Measurements from ENCODE around the gene TCEA3.

Gene TCEA3

DNA sequence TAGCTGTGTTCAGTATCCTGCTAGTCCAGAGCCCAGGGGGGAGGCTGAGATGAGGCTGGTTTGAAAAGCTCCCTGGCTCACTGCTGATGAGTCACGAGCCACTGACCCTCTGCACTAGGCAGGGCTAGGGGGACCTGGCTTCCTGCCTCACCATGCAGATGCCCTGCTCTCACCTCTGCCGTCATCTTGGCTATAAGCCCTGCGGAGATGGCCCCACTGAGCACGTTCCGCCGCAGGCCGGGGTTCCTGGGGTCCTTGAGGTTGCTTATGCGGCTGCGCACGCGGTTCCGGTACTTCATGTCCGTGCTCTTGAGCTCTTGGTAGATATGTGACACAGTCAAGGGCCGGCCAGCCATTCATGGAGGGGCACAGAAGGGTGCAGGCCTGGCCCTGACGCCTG is 30.8 kb downstream of the TCEA3 start:
- no peak for DNase-seq (ENCODE audit: extremely low spot score)
- CTCF ChIA-PET = interaction anchor here (3.1 kb wide), 1 partner anchor 11 kb away, joined by 17 read pairs; no protein-coding TSS in a partner anchor
- POLR2A ChIA-PET = interaction anchor here (1.9 to 2.2 kb wide), 2 partner anchors 25 to 49 kb away, joined by 5 to 7 read pairs; partner anchors contain the start of gene HNRNPR

DNA sequence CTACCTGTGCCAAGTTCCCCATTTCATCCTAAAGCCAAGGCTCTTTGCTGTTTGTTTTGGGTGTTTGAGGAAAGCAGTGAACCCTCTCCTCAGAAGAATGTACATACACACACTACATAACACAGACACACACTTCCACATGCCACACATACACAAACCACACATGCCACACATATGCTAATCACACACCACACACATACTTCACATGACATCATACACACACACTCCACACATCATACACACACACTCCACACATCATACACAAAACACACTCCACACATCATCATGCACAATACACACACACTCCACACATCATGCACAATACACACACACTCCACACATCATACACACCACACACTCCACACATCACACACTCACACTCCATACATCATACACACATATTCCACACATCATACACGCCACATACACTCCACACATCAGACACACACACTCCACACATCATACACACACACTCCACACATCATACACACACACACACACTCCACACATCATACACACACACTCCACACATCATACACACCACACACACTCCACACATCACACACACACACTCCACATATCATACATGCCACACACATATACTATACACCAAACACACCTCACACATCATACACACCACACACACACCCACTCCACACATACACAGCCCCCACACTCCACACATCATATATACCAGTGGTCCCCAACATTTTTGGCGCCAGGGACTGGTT is 32.3 kb downstream of the TCEA3 start:
- ChIA-PET CTCF (no interaction called here), POLR2A (no interaction called here)
- DNase-seq (ENCODE audit: extremely low spot score) = no peak
- TF ChIP-seq FOXK2 (IDR thresholded peaks at IDR 0.05) (no peak), SP1 (IDR thresholded peaks at IDR 0.05) (no peak), SUZ12 (IDR thresholded peaks at IDR 0.05) (no peak), ELF4 (IDR thresholded peaks at IDR 0.05) (no peak), NFRKB (IDR thresholded peaks at IDR 0.05) (no peak), BHLHE40 (IDR thresholded peaks at IDR 0.05; ENCODE audit: borderline replicate concordance) (no peak)
- TF ChIP-seq, protein P1, sequence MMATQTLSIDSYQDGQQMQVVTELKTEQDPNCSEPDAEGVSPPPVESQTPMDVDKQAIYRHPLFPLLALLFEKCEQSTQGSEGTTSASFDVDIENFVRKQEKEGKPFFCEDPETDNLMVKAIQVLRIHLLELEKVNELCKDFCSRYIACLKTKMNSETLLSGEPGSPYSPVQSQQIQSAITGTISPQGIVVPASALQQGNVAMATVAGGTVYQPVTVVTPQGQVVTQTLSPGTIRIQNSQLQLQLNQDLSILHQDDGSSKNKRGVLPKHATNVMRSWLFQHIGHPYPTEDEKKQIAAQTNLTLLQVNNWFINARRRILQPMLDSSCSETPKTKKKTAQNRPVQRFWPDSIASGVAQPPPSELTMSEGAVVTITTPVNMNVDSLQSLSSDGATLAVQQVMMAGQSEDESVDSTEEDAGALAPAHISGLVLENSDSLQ (IDR thresholded peaks at IDR 0.05) = no peak

More for the DNA sequence above, 30.8 kb downstream of the TCEA3 start:
- TF ChIP-seq HDGF (IDR thresholded peaks at IDR 0.05; ENCODE audit: borderline replicate concordance) (no peak), FOXM1 (IDR thresholded peaks at IDR 0.05; ENCODE audit: borderline replicate concordance) (no peak), L3MBTL2 (conservative IDR thresholded peaks at IDR 0.05) (no peak), FOXA1 (IDR thresholded peaks at IDR 0.05) (no peak), CTBP1 (IDR thresholded peaks at IDR 0.05; ENCODE audit: borderline replicate concordance) (no peak), SUZ12 (IDR thresholded peaks at IDR 0.05) (no peak), SP1 (IDR thresholded peaks at IDR 0.05) (no peak), BHLHE40 (IDR thresholded peaks at IDR 0.05; ENCODE audit: borderline replicate concordance) (no peak), NFRKB (IDR thresholded peaks at IDR 0.05) (no peak), ARNT (IDR thresholded peaks at IDR 0.05) (no peak), FOXK2 (IDR thresholded peaks at IDR 0.05) (no peak), ELF4 (IDR thresholded peaks at IDR 0.05) (no peak), TARDBP (IDR thresholded peaks at IDR 0.05) (no peak), LEF1 (IDR thresholded peaks at IDR 0.05; ENCODE audit: borderline replicate concordance) (no peak)
- TF ChIP-seq, protein P1 (IDR thresholded peaks at IDR 0.05) = no peak

DNA sequence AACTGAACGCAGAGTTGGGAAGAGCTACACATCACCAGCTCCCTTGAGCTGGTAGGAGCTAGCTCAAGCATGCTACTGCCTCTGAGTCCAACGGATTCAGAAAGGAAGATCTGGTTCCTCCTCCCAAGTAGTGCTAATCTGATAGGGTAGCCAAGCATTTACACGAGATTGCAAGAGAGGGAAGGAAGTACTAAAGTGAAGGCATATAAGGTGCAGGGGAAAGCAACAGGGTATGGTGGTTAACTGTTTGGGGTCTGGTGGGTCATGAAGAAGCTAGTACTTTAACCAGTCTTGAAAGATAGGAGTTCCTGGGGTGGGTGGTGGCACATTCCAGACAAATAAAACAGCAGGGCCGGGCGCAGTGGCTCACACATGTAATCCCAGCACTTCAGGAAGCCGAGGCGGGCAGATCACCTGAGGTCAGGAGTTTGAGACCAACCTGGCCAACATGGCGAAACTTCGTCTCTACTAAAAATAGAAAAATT is 34.7 kb downstream of the TCEA3 start:
- CTCF ChIA-PET = interaction anchor here (0.6 to 1.3 kb wide), 2 partner anchors 14 to 50 kb away, joined by 4 read pairs; no protein-coding TSS in a partner anchor
- no peak for DNase-seq (ENCODE audit: extremely low spot score)
- POLR2A ChIA-PET = interaction anchor here (1.2 to 2.0 kb wide), 2 partner anchors 14 to 177 kb away, joined by 4 read pairs; no protein-coding TSS in a partner anchor
- TF ChIP-seq, protein P1 (IDR thresholded peaks at IDR 0.05) = no peak
- no peak for TF ChIP-seq ELF4 (IDR thresholded peaks at IDR 0.05)
- no peak for TF ChIP-seq NFRKB (IDR thresholded peaks at IDR 0.05)
- no peak for TF ChIP-seq CTBP1 (IDR thresholded peaks at IDR 0.05; ENCODE audit: borderline replicate concordance)
- no peak for TF ChIP-seq ARNT (IDR thresholded peaks at IDR 0.05)
- no peak for TF ChIP-seq FOXA1 (IDR thresholded peaks at IDR 0.05)
- no peak for TF ChIP-seq ZNF384 (IDR thresholded peaks at IDR 0.05)
- no peak for TF ChIP-seq FOXK2 (IDR thresholded peaks at IDR 0.05)
- TF ChIP-seq SUZ12 (IDR thresholded peaks at IDR 0.05) = no peak
- TF ChIP-seq LEF1 (IDR thresholded peaks at IDR 0.05; ENCODE audit: borderline replicate concordance) = no peak
- no peak for TF ChIP-seq HDGF (IDR thresholded peaks at IDR 0.05; ENCODE audit: borderline replicate concordance)
- no peak for TF ChIP-seq BHLHE40 (IDR thresholded peaks at IDR 0.05; ENCODE audit: borderline replicate concordance)
- TF ChIP-seq SP1 (IDR thresholded peaks at IDR 0.05) = no peak
- no peak for TF ChIP-seq L3MBTL2 (conservative IDR thresholded peaks at IDR 0.05)
- TF ChIP-seq FOXM1 (IDR thresholded peaks at IDR 0.05; ENCODE audit: borderline replicate concordance) = no peak
- TF ChIP-seq TARDBP (IDR thresholded peaks at IDR 0.05) = no peak

DNA sequence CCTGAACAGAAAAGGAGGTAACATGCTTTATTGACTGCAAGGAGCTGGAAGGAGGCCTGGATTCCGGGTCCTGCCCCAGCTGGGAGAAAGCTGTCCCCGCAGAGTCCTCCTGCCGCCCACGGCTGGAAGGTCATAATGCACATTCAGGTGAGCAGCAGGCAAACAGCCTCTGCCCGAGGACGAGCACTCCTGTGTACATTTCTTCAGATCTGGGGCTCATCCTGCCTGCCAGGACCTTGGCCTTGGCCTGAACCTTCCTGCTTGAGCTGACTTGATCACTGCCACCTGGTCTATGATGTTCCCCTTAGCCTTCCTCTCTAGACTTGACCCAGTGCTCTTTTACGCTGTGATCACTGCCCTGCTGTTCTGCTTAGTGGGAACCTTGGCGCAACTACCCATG is 37.1 kb downstream of the TCEA3 start:
- DNase-seq (ENCODE audit: extremely low spot score) = no peak
- ChIA-PET CTCF (no interaction called here), POLR2A (no interaction called here)
- TF ChIP-seq SUZ12 (IDR thresholded peaks at IDR 0.05) = no peak
- TF ChIP-seq ZNF384 (IDR thresholded peaks at IDR 0.05) = no peak
- TF ChIP-seq BHLHE40 (IDR thresholded peaks at IDR 0.05; ENCODE audit: borderline replicate concordance) = no peak
- TF ChIP-seq FOXA1 (IDR thresholded peaks at IDR 0.05) = no peak
- no peak for TF ChIP-seq L3MBTL2 (conservative IDR thresholded peaks at IDR 0.05)
- TF ChIP-seq, protein P1 (IDR thresholded peaks at IDR 0.05) = no peak
- no peak for TF ChIP-seq FOXM1 (IDR thresholded peaks at IDR 0.05; ENCODE audit: borderline replicate concordance)
- TF ChIP-seq ELF4 (IDR thresholded peaks at IDR 0.05) = no peak
- no peak for TF ChIP-seq ARNT (IDR thresholded peaks at IDR 0.05)
- no peak for TF ChIP-seq HDGF (IDR thresholded peaks at IDR 0.05; ENCODE audit: borderline replicate concordance)
- no peak for TF ChIP-seq LEF1 (IDR thresholded peaks at IDR 0.05; ENCODE audit: borderline replicate concordance)
- no peak for TF ChIP-seq FOXK2 (IDR thresholded peaks at IDR 0.05)
- TF ChIP-seq CTBP1 (IDR thresholded peaks at IDR 0.05; ENCODE audit: borderline replicate concordance) = no peak
- no peak for TF ChIP-seq TARDBP (IDR thresholded peaks at IDR 0.05)
- TF ChIP-seq SP1 (IDR thresholded peaks at IDR 0.05) = no peak
- TF ChIP-seq NFRKB (IDR thresholded peaks at IDR 0.05) = no peak

DNA sequence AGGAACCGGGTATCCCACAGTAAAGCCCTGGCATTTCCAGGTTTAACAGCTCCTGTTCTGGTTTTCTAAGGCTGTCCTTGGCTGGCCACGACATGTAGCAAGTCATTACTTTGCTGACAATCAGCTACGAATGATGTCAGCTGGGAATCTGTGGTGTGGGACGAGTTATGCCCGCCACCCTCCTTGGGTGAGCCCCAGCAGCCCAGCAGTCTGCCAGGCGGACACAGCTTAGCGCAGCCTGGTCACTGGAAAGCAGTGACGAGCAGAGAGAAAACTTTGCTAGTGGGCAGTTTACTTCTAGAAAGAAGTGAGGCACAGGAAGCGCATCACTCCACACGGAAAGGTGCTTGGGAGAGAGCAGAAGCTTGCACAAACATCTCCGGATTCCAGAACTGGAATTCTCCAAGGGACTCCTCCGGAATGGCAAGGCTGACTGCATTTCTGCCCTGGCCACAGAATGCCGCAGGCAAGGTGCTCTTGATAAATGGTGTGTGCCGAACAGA is 39.4 kb downstream of the TCEA3 start:
- CTCF ChIA-PET = interaction anchor here (1.0 kb wide), 1 partner anchor 19 kb away, joined by 5 read pairs; no protein-coding TSS in a partner anchor
- POLR2A ChIA-PET = no interaction called here
- no peak for DNase-seq (ENCODE audit: extremely low spot score)
- TF ChIP-seq FOXA1 (IDR thresholded peaks at IDR 0.05) (no peak), ELF4 (IDR thresholded peaks at IDR 0.05) (no peak), SUZ12 (IDR thresholded peaks at IDR 0.05) (no peak), L3MBTL2 (conservative IDR thresholded peaks at IDR 0.05) (no peak)
